ENCODE data around the gene EXOC2.

DNA sequence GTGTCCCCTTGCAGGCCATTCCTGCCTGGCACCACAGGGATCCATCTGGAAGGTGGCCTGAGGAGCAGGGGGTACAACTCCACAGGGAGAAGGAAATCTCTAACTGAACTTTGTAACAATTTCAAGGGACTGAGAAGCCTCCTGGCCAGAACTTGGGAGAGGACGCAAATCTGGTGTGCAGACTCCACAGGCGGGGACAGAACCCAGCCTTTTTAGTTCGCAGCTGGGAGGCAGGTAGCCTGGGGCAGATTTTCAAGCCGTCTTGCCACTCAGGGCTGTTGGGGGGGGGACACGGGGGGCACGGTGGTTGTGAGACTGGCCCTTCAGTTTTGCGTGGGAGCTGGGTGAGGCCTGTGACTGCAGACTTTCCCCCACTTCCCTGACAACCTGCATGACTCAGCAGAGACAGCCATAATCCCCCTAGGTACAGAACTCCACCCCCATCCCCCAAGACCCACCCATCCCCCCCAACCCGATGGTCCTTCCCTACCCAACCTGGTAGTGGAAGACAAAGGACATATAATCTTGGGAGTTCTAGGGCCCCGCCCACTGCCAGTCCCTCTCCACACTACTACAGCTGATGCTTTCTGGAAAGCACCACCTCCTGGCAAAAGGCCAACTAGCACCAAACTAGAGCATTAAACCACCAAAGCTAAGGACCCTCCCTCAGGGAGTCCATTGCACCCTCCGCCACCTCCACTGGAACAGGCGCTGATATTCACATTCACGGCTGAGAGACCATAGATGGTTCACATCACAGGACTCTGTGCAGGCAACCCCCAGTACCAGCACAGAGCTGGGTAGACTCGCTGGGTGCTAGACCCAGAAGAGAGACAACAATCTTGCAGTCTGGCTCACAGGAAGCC, 33.0 kb downstream of the EXOC2 start:
- TF ChIP-seq, protein P1, sequence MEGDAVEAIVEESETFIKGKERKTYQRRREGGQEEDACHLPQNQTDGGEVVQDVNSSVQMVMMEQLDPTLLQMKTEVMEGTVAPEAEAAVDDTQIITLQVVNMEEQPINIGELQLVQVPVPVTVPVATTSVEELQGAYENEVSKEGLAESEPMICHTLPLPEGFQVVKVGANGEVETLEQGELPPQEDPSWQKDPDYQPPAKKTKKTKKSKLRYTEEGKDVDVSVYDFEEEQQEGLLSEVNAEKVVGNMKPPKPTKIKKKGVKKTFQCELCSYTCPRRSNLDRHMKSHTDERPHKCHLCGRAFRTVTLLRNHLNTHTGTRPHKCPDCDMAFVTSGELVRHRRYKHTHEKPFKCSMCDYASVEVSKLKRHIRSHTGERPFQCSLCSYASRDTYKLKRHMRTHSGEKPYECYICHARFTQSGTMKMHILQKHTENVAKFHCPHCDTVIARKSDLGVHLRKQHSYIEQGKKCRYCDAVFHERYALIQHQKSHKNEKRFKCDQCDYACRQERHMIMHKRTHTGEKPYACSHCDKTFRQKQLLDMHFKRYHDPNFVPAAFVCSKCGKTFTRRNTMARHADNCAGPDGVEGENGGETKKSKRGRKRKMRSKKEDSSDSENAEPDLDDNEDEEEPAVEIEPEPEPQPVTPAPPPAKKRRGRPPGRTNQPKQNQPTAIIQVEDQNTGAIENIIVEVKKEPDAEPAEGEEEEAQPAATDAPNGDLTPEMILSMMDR (IDR thresholded peaks at IDR 0.05; ENCODE audit: low read depth, low read length): no peak
- TF ChIP-seq EZH2phosphoT487 (IDR thresholded peaks at IDR 0.05; ENCODE audit: low read depth): no peak
